AG04450 (cell line): Measurements from ENCODE around the gene ARHGAP19. TPM values are rescaled to one million over a fixed set of nuclear protein-coding genes. Genes with fewer than 3 reads are reported as not detected.

Experiments
- CTCF ChIA-PET: fragments of 300-600, 350-600 bp; formaldehyde crosslinking; extraction: SDS; loops from one replicate; lab custom pipeline; 2022; ENCODE audit warnings: antibody characterized with exemption, inconsistent platforms; lab: Charles Lee
- POLR2A ChIA-PET: fragments of 350-600 bp; formaldehyde crosslinking; extraction: SDS; loops from one replicate; lab custom pipeline; 2021; ENCODE audit warnings: antibody characterized with exemption, inconsistent platforms; lab: Yijun Ruan, JAX
- DNase-seq: peaks from one replicate; pipeline ENCODE4 v3.0.0-alpha.2; 2011; ENCODE audit warnings: low read depth, low spot score
- H3K27ac ChIP-seq: one replicate; pipeline ENCODE4 v1.5.1; 2012; ENCODE audit warnings: low read depth, low read length, control low read depth
- H3K27me3 ChIP-seq: one replicate; pipeline ENCODE4 v1.6.0; 2012; ENCODE audit warnings: low read length; ENCODE audit not compliant: control insufficient read depth, insufficient read depth
- H3K4me3 ChIP-seq: 2 replicates; pipeline ENCODE4 v1.5.1; 2011; ENCODE audit warnings: mild to moderate bottlenecking, low read depth, low read length, control low read depth
- H3K9me3 ChIP-seq: 2 replicates; pipeline ENCODE4 v1.5.1; 2012; ENCODE audit warnings: low read length; ENCODE audit not compliant: control insufficient read depth, insufficient read depth
- polyA plus RNA-seq: library from polyadenylated mRNA; depleted of rRNA; stranded (reverse); fragments of >200 nt; gene quantifications from 2 replicates; pipeline ENCODE4 v1.2.3, GENCODE V29; 2011
- TF ChIP-seq, protein P1 (sequence below): IDR thresholded peaks from 2 replicates; pipeline ENCODE4 v1.5.1; 2011; ENCODE audit warnings: low read depth, low read length, control low read depth, inconsistent platforms

Gene ARHGAP19
- polyA plus RNA-seq, 1 experiment: 8.6 TPM

DNA sequence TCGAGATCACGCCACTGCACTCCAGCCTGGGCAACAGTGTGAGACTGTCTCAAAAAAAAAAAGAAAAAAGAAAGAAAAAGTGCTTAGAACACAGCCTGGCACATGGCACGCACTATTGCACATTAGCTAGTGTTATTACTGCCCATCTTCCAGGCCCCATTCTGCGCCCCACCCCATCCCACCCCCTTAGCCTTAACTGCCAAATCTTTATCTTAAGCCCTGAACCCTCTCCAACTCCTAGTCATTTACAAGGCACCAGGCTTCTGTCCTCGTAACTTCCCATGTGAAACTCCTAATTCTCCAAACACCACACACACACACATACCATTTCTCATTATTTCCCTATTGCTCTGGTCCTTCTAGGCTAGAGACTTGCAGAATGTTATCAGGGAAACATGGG, 37.3 kb upstream of the ARHGAP19 start:
- H3K4me3 ChIP-seq: no peak overlapping the region
- CTCF ChIA-PET: interaction anchor here (1.6 to 2.7 kb wide), 3 partner anchors 11 to 52 kb away, joined by 5 to 15 read pairs (median 13); partner anchors contain the start of gene FRAT1
- POLR2A ChIA-PET: no interaction called here
- no peak for DNase-seq
- TF ChIP-seq, protein P1, sequence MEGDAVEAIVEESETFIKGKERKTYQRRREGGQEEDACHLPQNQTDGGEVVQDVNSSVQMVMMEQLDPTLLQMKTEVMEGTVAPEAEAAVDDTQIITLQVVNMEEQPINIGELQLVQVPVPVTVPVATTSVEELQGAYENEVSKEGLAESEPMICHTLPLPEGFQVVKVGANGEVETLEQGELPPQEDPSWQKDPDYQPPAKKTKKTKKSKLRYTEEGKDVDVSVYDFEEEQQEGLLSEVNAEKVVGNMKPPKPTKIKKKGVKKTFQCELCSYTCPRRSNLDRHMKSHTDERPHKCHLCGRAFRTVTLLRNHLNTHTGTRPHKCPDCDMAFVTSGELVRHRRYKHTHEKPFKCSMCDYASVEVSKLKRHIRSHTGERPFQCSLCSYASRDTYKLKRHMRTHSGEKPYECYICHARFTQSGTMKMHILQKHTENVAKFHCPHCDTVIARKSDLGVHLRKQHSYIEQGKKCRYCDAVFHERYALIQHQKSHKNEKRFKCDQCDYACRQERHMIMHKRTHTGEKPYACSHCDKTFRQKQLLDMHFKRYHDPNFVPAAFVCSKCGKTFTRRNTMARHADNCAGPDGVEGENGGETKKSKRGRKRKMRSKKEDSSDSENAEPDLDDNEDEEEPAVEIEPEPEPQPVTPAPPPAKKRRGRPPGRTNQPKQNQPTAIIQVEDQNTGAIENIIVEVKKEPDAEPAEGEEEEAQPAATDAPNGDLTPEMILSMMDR: no peak
- no peaks in the 10 kb centered on the region for H3K9me3 ChIP-seq
- H3K27me3 ChIP-seq: no peaks in the 10 kb centered on the region
- no peak overlapping the region for H3K27ac ChIP-seq

DNA sequence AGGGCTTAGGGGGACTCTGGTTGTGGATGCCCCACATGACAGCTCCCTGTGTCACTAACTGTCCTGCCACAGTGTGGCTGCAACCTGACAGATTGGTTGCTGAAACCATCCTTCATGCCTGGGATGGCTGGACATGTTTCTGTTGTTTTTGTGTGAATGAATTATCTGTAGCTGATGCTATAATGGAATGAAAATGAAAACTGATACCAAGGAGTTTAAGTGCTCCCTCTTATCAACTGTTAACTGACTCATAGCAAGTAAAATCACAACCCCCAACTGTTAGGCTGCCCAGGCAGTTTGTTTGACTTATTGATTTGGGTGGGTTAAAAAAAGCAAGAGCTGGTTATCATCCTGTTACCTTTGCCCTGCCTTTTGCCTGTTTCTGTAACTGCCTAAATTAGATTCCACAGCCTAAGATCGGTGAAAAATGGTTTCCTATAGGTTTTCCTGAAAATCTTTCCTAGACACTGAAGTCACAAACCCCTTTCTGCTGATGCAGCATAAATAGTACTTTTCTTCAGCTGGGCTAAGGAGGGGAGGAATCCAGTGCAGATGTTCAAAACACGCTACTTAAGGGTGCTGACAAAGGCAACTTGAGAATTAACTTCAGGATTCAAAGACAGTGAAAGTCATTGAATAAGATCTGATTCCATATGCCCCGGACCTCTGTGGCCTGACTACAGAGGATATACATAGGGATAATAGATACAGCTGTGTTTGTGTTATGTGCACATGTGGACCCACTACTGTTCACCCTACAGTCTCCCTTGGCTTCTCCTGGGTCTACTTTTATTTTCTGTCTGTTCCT, 36.4 kb upstream of the ARHGAP19 start:
- POLR2A ChIA-PET: interaction anchor here (1.0 kb wide), 1 partner anchor 9 kb away, joined by 4 read pairs; no protein-coding TSS in a partner anchor
- CTCF ChIA-PET: interaction anchor here (2.7 kb wide), 1 partner anchor 50 kb away, joined by 15 read pairs; no protein-coding TSS in a partner anchor

DNA sequence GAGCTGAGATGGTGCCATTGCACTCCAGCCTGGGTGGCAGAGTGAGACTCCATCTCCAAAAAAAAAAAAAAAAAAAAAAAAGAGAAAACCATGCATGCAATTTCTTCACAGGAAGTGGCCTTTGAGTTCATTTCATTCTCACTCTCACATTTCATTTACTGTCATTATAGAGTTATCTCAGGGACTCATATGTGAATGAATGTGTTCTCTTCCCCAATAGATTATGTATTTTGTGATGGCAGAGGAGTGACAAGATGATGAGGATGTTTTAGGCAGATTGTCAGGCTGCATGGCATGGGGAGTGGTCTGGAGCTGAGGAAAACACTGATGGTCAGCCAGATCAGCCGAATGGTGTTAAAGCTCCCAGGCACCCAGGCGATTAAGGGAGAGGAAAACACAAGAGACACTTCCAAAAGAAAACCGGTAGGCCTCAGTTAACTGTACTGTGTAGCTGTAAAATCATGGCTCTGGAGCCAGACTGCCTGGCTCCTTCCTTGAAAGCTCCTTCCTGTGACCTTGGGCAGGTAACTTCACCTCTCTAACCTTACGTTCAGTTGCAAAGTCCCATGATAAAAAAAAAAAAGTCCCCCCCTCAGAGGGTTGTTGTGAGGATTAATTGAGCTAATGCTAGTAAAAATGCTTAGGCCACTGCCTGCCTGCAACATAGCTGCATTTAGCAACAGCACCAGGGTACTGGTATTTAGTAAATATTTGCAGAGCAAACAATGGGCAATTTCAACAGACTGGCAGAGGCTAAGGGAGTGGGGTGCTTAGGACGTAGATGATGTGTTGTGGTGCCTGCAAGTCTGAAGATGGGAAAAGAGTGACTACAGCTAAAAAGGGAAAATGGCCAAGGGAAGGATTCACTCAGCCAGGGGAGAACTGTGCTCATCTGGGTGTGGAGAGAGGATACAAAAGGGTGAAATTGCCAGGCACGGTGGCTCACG, 35.2 kb upstream of the ARHGAP19 start:
- TF ChIP-seq, protein P1: no peak
- Histone ChIP-seq H3K27ac (no peak overlapping the region), H3K9me3 (no peaks in the 10 kb centered on the region), H3K27me3 (no peaks in the 10 kb centered on the region), H3K4me3 (no peak overlapping the region)
- DNase-seq: no peak
- POLR2A ChIA-PET: interaction anchor here (1.0 kb wide), 1 partner anchor 7 kb away, joined by 4 read pairs; no protein-coding TSS in a partner anchor
- CTCF ChIA-PET: interaction anchor here (2.7 kb wide), 1 partner anchor 49 kb away, joined by 15 read pairs; no protein-coding TSS in a partner anchor

More for the DNA sequence above, 36.4 kb upstream of the ARHGAP19 start:
- DNase-seq: no peak
- Histone ChIP-seq H3K9me3 (no peaks in the 10 kb centered on the region), H3K27ac (no peak overlapping the region), H3K4me3 (no peak overlapping the region), H3K27me3 (no peaks in the 10 kb centered on the region)
- TF ChIP-seq, protein P1: no peak

GRCh38 chr10:97325754-97326153, 33.3 kb upstream of the ARHGAP19 start:
- TF ChIP-seq, protein P1: no peak
- no peak overlapping the region for H3K27ac ChIP-seq
- H3K9me3 ChIP-seq: no peaks in the 10 kb centered on the region
- peaks cover 4% of the 10 kb centered on the region for H3K27me3 ChIP-seq
- no peak for DNase-seq
- no peak overlapping the region for H3K4me3 ChIP-seq
- ChIA-PET POLR2A (no interaction called here), CTCF (no interaction called here)
